ENCODE measurements around the gene MAFF.

The MAFF gene

DNA sequence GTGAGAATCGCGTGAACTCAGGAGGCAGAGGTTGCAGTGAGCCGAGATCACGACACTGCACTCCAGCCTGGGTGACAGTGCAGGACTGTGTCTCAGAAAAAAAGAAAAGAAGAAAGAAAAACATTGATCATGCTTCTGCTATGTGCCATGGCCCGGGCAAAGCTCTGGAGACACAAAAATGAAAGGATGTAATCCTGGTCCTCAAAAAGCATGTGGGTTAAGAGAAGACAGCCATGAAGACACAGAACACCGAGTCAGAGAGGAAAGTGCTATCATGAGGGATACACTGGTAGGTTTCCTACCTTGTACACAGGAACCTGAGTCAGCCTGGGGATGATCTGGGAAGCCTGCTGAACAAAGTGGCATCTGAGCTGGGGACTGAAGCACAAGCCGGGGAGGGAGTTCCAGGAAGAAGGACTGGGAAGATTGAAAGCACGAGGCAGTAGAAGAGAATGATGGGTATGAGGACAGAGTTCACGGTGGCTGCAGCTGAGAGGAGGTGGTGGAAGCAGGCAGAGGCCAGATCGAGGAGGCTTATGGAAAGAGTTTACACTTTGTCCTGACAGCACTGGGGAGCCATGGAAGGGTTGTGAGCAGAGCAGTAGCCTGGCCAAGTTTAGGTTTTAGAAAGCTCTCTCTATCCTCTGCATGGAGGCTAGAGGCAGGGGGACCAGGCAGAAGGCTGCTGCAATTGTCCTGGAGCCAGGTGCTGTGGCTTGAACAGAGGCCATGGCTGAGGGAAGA lies 9.9 kb upstream of the MAFF start:
- Histone ChIP-seq H3K27ac (no peak overlapping the region; the same call in 1 of the 2 replicates), H3K4me2 (no peak overlapping the region), H4K20me1 (ENCODE audit: insufficient read depth) (no peaks in the 10 kb centered on the region), H3K4me1 (ENCODE audit: low read depth, poor library complexity, severe bottlenecking) (peaks cover 27% of the 10 kb centered on the region), H3K4me3 (IDR thresholded peaks at IDR 0.05; ENCODE audit: insufficient read depth, low read depth, low read length) (no peak overlapping the region), H3K79me2 (ENCODE audit: insufficient read depth, low read depth) (no peaks in the 10 kb centered on the region), H3K36me3 (ENCODE audit: insufficient read depth) (no peaks in the 10 kb centered on the region), H2AFZ (ENCODE audit: low read depth) (no peak overlapping the region), H3K9ac (no peak overlapping the region), H3K27me3 (ENCODE audit: insufficient read depth, low read depth) (no peaks in the 10 kb centered on the region)
- TF ChIP-seq, protein P1, sequence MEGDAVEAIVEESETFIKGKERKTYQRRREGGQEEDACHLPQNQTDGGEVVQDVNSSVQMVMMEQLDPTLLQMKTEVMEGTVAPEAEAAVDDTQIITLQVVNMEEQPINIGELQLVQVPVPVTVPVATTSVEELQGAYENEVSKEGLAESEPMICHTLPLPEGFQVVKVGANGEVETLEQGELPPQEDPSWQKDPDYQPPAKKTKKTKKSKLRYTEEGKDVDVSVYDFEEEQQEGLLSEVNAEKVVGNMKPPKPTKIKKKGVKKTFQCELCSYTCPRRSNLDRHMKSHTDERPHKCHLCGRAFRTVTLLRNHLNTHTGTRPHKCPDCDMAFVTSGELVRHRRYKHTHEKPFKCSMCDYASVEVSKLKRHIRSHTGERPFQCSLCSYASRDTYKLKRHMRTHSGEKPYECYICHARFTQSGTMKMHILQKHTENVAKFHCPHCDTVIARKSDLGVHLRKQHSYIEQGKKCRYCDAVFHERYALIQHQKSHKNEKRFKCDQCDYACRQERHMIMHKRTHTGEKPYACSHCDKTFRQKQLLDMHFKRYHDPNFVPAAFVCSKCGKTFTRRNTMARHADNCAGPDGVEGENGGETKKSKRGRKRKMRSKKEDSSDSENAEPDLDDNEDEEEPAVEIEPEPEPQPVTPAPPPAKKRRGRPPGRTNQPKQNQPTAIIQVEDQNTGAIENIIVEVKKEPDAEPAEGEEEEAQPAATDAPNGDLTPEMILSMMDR (conservative IDR thresholded peaks at IDR 0.05; ENCODE audit: low read depth, low read length) = no peak

DNA sequence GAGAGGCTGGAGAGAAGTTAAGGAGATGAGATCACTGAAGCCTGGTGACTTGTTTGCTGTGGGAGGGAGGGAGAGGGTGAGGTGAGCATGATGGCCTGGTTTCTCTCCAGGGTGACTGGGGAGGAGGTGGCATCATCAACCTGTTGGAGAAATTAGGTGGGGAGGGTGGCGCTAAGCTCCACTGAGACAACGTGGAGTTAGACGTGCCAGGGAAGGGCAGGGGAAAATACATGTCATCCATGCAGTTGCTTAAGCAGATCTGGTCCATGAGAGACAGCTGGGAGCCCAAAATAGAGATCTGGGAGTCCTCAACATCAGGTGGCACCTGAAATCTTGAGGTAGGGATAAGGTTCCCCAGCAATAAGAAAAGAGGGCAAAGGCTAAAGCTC lies 9.3 kb upstream of the MAFF start:
- Histone ChIP-seq H3K9ac (no peak overlapping the region), H3K27me3 (ENCODE audit: insufficient read depth, low read depth) (no peaks in the 10 kb centered on the region), H3K4me1 (ENCODE audit: low read depth, poor library complexity, severe bottlenecking) (peaks cover 27% of the 10 kb centered on the region), H3K36me3 (ENCODE audit: insufficient read depth) (no peaks in the 10 kb centered on the region), H3K79me2 (ENCODE audit: insufficient read depth, low read depth) (no peaks in the 10 kb centered on the region), H3K4me3 (IDR thresholded peaks at IDR 0.05; ENCODE audit: insufficient read depth, low read depth, low read length) (no peak overlapping the region), H4K20me1 (ENCODE audit: insufficient read depth) (no peaks in the 10 kb centered on the region), H3K4me2 (no peak overlapping the region), H2AFZ (ENCODE audit: low read depth) (no peak overlapping the region), H3K27ac (no peak overlapping the region)
- TF ChIP-seq, protein P1 (conservative IDR thresholded peaks at IDR 0.05; ENCODE audit: low read depth, low read length) = no peak

DNA sequence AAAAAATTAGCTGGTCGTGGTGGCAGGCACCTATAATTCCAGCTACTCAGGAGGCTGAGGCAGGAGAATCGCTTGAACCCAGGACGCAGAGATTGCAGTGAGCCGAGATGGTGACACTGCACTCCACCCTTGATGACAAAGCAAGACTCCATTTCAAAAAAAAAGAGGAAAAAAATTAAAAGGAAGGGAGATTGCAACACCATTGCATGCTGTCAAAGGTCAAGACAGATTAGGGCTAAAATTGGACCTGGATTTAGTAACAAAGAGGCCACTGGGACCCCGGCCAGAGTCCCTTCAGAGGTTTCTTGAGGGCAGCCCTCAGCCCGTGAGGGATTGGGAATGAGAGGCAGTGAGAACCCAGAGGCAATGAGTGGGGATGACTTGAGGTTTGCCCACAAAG lies 8.2 kb upstream of the MAFF start:
- H3K27ac ChIP-seq = no peak overlapping the region
- TF ChIP-seq, protein P1 (conservative IDR thresholded peaks at IDR 0.05; ENCODE audit: low read depth, low read length) = no peak
- peaks cover 27% of the 10 kb centered on the region for H3K4me1 ChIP-seq (ENCODE audit: low read depth, poor library complexity, severe bottlenecking)
- H3K4me2 ChIP-seq = no peak overlapping the region
- no peaks in the 10 kb centered on the region for H3K27me3 ChIP-seq (ENCODE audit: insufficient read depth, low read depth)
- H4K20me1 ChIP-seq (ENCODE audit: insufficient read depth) = no peaks in the 10 kb centered on the region
- no peaks in the 10 kb centered on the region for H3K79me2 ChIP-seq (ENCODE audit: insufficient read depth, low read depth)
- H3K4me3 ChIP-seq (IDR thresholded peaks at IDR 0.05; ENCODE audit: insufficient read depth, low read depth, low read length) = no peak overlapping the region
- no peak overlapping the region for H2AFZ ChIP-seq (ENCODE audit: low read depth)
- no peaks in the 10 kb centered on the region for H3K36me3 ChIP-seq (ENCODE audit: insufficient read depth)
- H3K9ac ChIP-seq = no peak overlapping the region

DNA sequence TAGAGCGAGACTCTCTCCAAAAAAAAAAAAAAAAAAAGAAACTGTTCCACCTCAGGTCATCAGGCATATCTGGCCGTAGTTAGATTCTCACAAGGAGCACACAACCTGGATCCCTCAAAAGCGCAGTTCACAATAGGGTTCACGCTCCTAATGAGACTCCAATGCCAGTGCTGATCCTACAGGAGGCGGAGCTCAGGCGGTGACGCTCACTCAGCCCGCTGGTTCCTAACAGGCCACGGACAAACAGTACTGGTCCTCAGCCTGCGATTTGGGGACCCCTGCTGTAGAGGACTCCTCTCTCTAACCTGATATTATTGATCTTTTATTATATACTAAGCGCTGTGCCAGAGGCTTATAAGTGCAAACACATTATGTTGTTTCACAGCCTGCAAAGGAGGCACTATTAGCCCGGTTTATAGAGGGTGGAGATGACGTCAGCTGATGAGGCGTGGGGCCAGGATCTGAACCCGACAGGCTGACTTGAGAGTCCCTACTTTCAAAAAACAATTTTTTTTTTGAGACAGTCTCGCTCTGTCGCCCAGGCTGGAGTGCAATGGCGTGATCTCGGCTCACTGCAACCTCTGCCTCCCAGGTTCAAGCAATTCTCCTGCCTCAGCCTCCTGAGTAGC lies 4.9 kb upstream of the MAFF start:
- Histone ChIP-seq H3K36me3 (ENCODE audit: insufficient read depth) (no peaks in the 10 kb centered on the region), H4K20me1 (ENCODE audit: insufficient read depth) (no peaks in the 10 kb centered on the region), H3K79me2 (ENCODE audit: insufficient read depth, low read depth) (no peaks in the 10 kb centered on the region), H3K27ac (no peak overlapping the region), H2AFZ (ENCODE audit: low read depth) (no peak overlapping the region), H3K4me2 (no peak overlapping the region), H3K9ac (no peak overlapping the region), H3K4me3 (IDR thresholded peaks at IDR 0.05; ENCODE audit: insufficient read depth, low read depth, low read length) (no peak overlapping the region), H3K4me1 (ENCODE audit: low read depth, poor library complexity, severe bottlenecking) (peaks cover 41% of the 10 kb centered on the region), H3K27me3 (ENCODE audit: insufficient read depth, low read depth) (no peaks in the 10 kb centered on the region)
- TF ChIP-seq, protein P1 (conservative IDR thresholded peaks at IDR 0.05; ENCODE audit: low read depth, low read length) = no peak

Data from KMS-11 (cell line).